ENCODE measurements around the gene PIH1D1. TPM values are rescaled to one million over a fixed set of nuclear protein-coding genes. Genes with fewer than 3 reads are reported as not detected.
A peak's percentile ranks its signal among the peaks of the same experiment; 100 is the strongest.

The PIH1D1 gene
- total and polyA plus RNA-seq, 7 experiments from 2014 or later = 62.7 to 183 (median 147) TPM

DNA sequence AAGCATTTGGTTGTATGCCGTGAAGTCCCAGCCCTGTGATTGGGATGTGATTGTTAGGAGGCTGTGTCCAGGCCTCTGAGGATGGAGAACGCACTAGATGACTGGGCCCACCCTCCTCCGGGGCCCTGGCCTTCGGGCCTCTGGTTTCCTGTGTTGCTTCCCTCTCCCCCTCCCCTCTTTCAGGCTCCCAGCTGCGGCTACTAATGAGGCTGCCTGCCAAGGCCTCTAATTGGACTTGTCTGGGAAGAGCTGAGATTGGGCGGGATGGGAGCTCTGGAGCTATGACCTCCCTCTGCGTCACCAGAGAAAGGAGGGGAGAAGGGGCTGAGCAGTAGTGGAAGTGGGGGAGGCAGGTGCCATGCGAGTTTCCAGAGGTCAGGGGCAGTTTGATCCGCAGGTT lies 38.3 kb downstream of the PIH1D1 start:
- H3K4me3 Mint-ChIP-seq = no peak overlapping the region
- peaks cover 0 to 6% (median 0%) of the 10 kb centered on the region in 5 donors for H3K36me3 Mint-ChIP-seq
- Histone ChIP-seq H3K27me3 (ENCODE audit: control insufficient read depth in 2 of 2, insufficient read depth in 2 of 2, low read length in 2 of 2) (no peaks in the 10 kb centered on the region), H3K4me1 (ENCODE audit: control insufficient read depth in 2 of 2, insufficient read depth in 2 of 2, low read length in 2 of 2) (peaks cover 16 to 24% of the 10 kb centered on the region in 2 donors), H3K36me3 (ENCODE audit: control insufficient read depth in 2 of 3, insufficient read depth in 3 of 3, low read length in 3 of 3) (no peaks in the 10 kb centered on the region), H3K9me3 (ENCODE audit: control insufficient read depth in 2 of 3, low read length in 3 of 3) (no peaks in the 10 kb centered on the region), H3K27ac (ENCODE audit: low read depth, low read length) (no peak overlapping the region), H3K4me3 (ENCODE audit: low read length) (no peak overlapping the region)
- H3K27ac Mint-ChIP-seq = peak overlapping the region in 2 of 9 donors; percentile 4 to 34
- DNase-seq (no peak), ATAC-seq (no peak)
- POLR2A ChIA-PET = interaction anchor here (1.7 kb wide), 1 partner anchor 56 kb away, joined by 4 read pairs; no protein-coding TSS in a partner anchor
- H3K4me1 Mint-ChIP-seq = peaks cover 37 to 47% (median 42%) of the 10 kb centered on the region in 7 donors
- H3K9me3 Mint-ChIP-seq = peaks cover 0 to 2% (median 0%) of the 10 kb centered on the region in 11 donors
- peaks cover 0 to 19% (median 10%) of the 10 kb centered on the region in 5 donors for H3K27me3 Mint-ChIP-seq
- CTCF ChIA-PET = interaction anchor here (0.7 to 1.4 kb wide), 4 partner anchors 16 to 500 kb away, joined by 3 to 5 read pairs (median 4); no protein-coding TSS in a partner anchor
- intact Hi-C loops (cut with micrococcal nuclease) = no loop called here

- ChIA-PET CTCF (interaction anchor here (0.6 to 1.2 kb wide), 5 partner anchors 13 to 440 kb away, joined by 3 to 6 read pairs (median 4); partner anchors contain the start of gene GFY), POLR2A (interaction anchor here (0.7 to 1.2 kb wide), 4 partner anchors 14 to 78 kb away, joined by 3 to 6 read pairs (median 4); no protein-coding TSS in a partner anchor)
- Histone ChIP-seq H3K4me1 (ENCODE audit: control insufficient read depth in 2 of 2, insufficient read depth in 2 of 2, low read length in 2 of 2) (peaks cover 16 to 38% of the 10 kb centered on the region in 2 donors), H3K27me3 (ENCODE audit: control insufficient read depth in 2 of 2, insufficient read depth in 2 of 2, low read length in 2 of 2) (no peaks in the 10 kb centered on the region), H3K27ac (ENCODE audit: low read depth, low read length) (no peak overlapping the region), H3K36me3 (ENCODE audit: control insufficient read depth in 2 of 3, insufficient read depth in 3 of 3, low read length in 3 of 3) (no peaks in the 10 kb centered on the region), H3K9me3 (ENCODE audit: control insufficient read depth in 2 of 3, low read length in 3 of 3) (no peaks in the 10 kb centered on the region), H3K4me3 (ENCODE audit: low read length) (no peak overlapping the region)
- H3K36me3 Mint-ChIP-seq = peaks cover 0 to 6% (median 0%) of the 10 kb centered on the region in 5 donors
- DNase-seq = no peak
- intact Hi-C loops (cut with micrococcal nuclease) = no loop called here
- no peak for ATAC-seq
- peak overlapping the region in 7 of 9 donors; percentile 9 to 68 (median 59) for H3K27ac Mint-ChIP-seq
- H3K4me3 Mint-ChIP-seq = peak overlapping the region in 4 of 10 donors; percentile 15 to 53 (median 43)
- peaks cover 0 to 6% (median 0%) of the 10 kb centered on the region in 5 donors for H3K27me3 Mint-ChIP-seq
- H3K9me3 Mint-ChIP-seq = peaks cover 0 to 2% (median 0%) of the 10 kb centered on the region in 11 donors
- peaks cover 49 to 63% (median 52%) of the 10 kb centered on the region in 7 donors for H3K4me1 Mint-ChIP-seq
Measured at GRCh38 chr19:49411681-49412326, 39.8 kb downstream of the PIH1D1 start.

GRCh38 chr19:49409441-49410029 lies 42.1 kb downstream of the PIH1D1 start:
- Histone ChIP-seq H3K4me1 (ENCODE audit: control insufficient read depth in 2 of 2, insufficient read depth in 2 of 2, low read length in 2 of 2) (peaks cover 16 to 39% of the 10 kb centered on the region in 2 donors), H3K27ac (ENCODE audit: low read depth, low read length) (peak overlapping the region; percentile 6), H3K4me3 (ENCODE audit: low read length) (peak overlapping the region; percentile 1), H3K27me3 (ENCODE audit: control insufficient read depth in 2 of 2, insufficient read depth in 2 of 2, low read length in 2 of 2) (no peaks in the 10 kb centered on the region), H3K9me3 (ENCODE audit: control insufficient read depth in 2 of 3, low read length in 3 of 3) (no peaks in the 10 kb centered on the region), H3K36me3 (ENCODE audit: control insufficient read depth in 2 of 3, insufficient read depth in 3 of 3, low read length in 3 of 3) (no peaks in the 10 kb centered on the region)
- peaks cover 0 to 2% (median 0%) of the 10 kb centered on the region in 11 donors for H3K9me3 Mint-ChIP-seq
- ATAC-seq (peak; percentile 66), DNase-seq (peak in 1 of 9 donors; percentile 24)
- H3K4me1 Mint-ChIP-seq = peaks cover 43 to 72% (median 56%) of the 10 kb centered on the region in 7 donors
- intact Hi-C loops (cut with micrococcal nuclease) = loop anchor here in 1 of 2 donors (2.0 to 5.0 kb wide), 2 partner anchors 15 to 33 kb away; partner anchors contain the start of genes GFY and SLC17A7
- H3K27ac Mint-ChIP-seq = peak overlapping the region; percentile 77 to 91 (median 84)
- CTCF ChIA-PET = interaction anchor here (0.6 to 1.3 kb wide), 3 partner anchors 27 to 1004 kb away, joined by 3 read pairs; no protein-coding TSS in a partner anchor
- POLR2A ChIA-PET = interaction anchor here (1.0 to 2.1 kb wide), 4 partner anchors 10 to 63 kb away, joined by 3 to 8 read pairs (median 5); partner anchors contain the start of genes PIH1D1 and PTH2
- H3K4me3 Mint-ChIP-seq = peak overlapping the region; percentile 34 to 86 (median 68)
- H3K27me3 Mint-ChIP-seq = peaks cover 0 to 4% (median 0%) of the 10 kb centered on the region in 5 donors
- H3K36me3 Mint-ChIP-seq = peaks cover 0 to 6% (median 0%) of the 10 kb centered on the region in 5 donors

- peak overlapping the region; percentile 6 for H3K27ac ChIP-seq (ENCODE audit: low read depth, low read length)
- H3K36me3 ChIP-seq (ENCODE audit: control insufficient read depth in 2 of 3, insufficient read depth in 3 of 3, low read length in 3 of 3) = no peaks in the 10 kb centered on the region
- H3K27me3 ChIP-seq (ENCODE audit: control insufficient read depth in 2 of 2, insufficient read depth in 2 of 2, low read length in 2 of 2) = no peaks in the 10 kb centered on the region
- DNase-seq (no peak), ATAC-seq (no peak)
- CTCF ChIA-PET = interaction anchor here (0.8 to 1.3 kb wide), 2 partner anchors 27 to 43 kb away, joined by 3 read pairs; no protein-coding TSS in a partner anchor
- Mint-ChIP-seq H3K9me3 (peaks cover 0 to 2% (median 0%) of the 10 kb centered on the region in 11 donors), H3K36me3 (peaks cover 0 to 6% (median 0%) of the 10 kb centered on the region in 5 donors), H3K27ac (peak overlapping the region; percentile 77 to 92 (median 84)), H3K4me3 (peak overlapping the region; percentile 34 to 86 (median 68)), H3K4me1 (peaks cover 43 to 78% (median 56%) of the 10 kb centered on the region in 7 donors), H3K27me3 (peaks cover 0 to 4% (median 0%) of the 10 kb centered on the region in 5 donors)
- intact Hi-C loops (cut with micrococcal nuclease) = loop anchor here in 1 of 2 donors (2.0 to 5.0 kb wide), 2 partner anchors 16 to 33 kb away; partner anchors contain the start of genes GFY and SLC17A7
- POLR2A ChIA-PET = interaction anchor here (1.0 to 2.1 kb wide), 2 partner anchors 14 to 43 kb away, joined by 3 to 8 read pairs; partner anchors contain the start of genes PIH1D1 and PTH2
- peaks cover 16 to 39% of the 10 kb centered on the region in 2 donors for H3K4me1 ChIP-seq (ENCODE audit: control insufficient read depth in 2 of 2, insufficient read depth in 2 of 2, low read length in 2 of 2)
- H3K4me3 ChIP-seq (ENCODE audit: low read length) = peak overlapping the region; percentile 1
- H3K9me3 ChIP-seq (ENCODE audit: control insufficient read depth in 2 of 3, low read length in 3 of 3) = no peaks in the 10 kb centered on the region
Measured at GRCh38 chr19:49408816-49409440, 42.7 kb downstream of the PIH1D1 start.

DNA sequence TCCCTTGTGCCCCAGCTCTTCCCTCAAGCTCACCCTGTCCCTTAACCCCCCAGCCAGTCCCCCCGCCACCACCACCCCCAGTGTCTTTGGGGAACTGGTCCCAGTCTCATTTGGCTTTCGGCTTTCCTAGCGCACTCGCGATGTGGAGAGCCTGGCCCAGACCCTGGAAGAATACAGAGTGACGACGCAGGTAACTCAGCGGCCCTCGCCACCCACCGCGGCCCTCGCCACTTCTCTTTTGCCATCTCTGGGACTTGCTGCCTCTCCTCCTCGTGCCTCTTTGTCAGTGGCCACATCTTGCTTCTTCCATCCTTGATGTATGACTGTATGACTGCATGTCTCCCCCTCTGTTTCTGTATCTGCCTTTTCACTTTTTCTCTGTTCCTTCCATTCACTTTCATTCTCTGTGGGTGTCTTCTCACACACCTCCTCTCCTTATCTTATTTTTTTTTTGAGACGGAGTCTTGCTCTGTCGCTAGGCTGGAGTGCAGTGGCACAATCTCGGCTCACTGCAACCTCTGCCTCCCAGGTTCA lies 44.1 kb downstream of the PIH1D1 start:
- CTCF ChIA-PET = interaction anchor here (1.8 kb wide), 1 partner anchor 9 kb away, joined by 4 read pairs; no protein-coding TSS in a partner anchor
- H3K9me3 Mint-ChIP-seq = peaks cover 0 to under 1% (median 0%) of the 10 kb centered on the region in 11 donors
- H3K4me1 ChIP-seq (ENCODE audit: control insufficient read depth in 2 of 2, insufficient read depth in 2 of 2, low read length in 2 of 2) = peaks cover 16 to 39% of the 10 kb centered on the region in 2 donors
- POLR2A ChIA-PET = interaction anchor here (0.9 to 2.2 kb wide), 4 partner anchors 11 to 45 kb away, joined by 3 to 8 read pairs (median 6); partner anchors contain the start of gene PTH2
- H3K27me3 Mint-ChIP-seq = peaks cover 0 to 4% (median 0%) of the 10 kb centered on the region in 5 donors
- no peaks in the 10 kb centered on the region for H3K36me3 ChIP-seq (ENCODE audit: control insufficient read depth in 2 of 3, insufficient read depth in 3 of 3, low read length in 3 of 3)
- peak overlapping the region in 8 of 10 donors; percentile 0 to 74 (median 48) for H3K4me3 Mint-ChIP-seq
- H3K9me3 ChIP-seq (ENCODE audit: control insufficient read depth in 2 of 3, low read length in 3 of 3) = no peaks in the 10 kb centered on the region
- DNase-seq (no peak), ATAC-seq (no peak)
- H3K27me3 ChIP-seq (ENCODE audit: control insufficient read depth in 2 of 2, insufficient read depth in 2 of 2, low read length in 2 of 2) = no peaks in the 10 kb centered on the region
- H3K27ac ChIP-seq (ENCODE audit: low read depth, low read length) = no peak overlapping the region
- no peak overlapping the region for H3K4me3 ChIP-seq (ENCODE audit: low read length)
- H3K27ac Mint-ChIP-seq = peak overlapping the region; percentile 1 to 92 (median 78)
- peaks cover 43 to 82% (median 56%) of the 10 kb centered on the region in 7 donors for H3K4me1 Mint-ChIP-seq
- intact Hi-C loops (cut with micrococcal nuclease) = loop anchor here in 1 of 2 donors (2.0 to 5.0 kb wide), 2 partner anchors 17 to 35 kb away; partner anchors contain the start of genes GFY and SLC17A7
- peaks cover 0 to 6% (median 0%) of the 10 kb centered on the region in 5 donors for H3K36me3 Mint-ChIP-seq
